K562 (cell line): ENCODE data around the gene ARHGDIB. TPM values are rescaled to one million over a fixed set of nuclear protein-coding genes. Genes with fewer than 3 reads are reported as not detected.

ENCODE experiments used
- ATAC-seq: fragments of 200-7000 bp; cut with Tn5 transposase; 3 replicates; pipeline ENCODE4 v1.9.1; 2020; ENCODE audit warnings: moderate library complexity
- BruUV-seq: library from RNA; stranded (reverse); fragments of 400-500 nt; replicated peaks from 2 replicates; lab custom pipeline; 2021; lab: Mats Ljungman, UMichigan
- CTCF ChIA-PET: fragments of 300-600 bp; formaldehyde crosslinking; extraction: SDS; loops from one replicate; lab custom pipeline; 2021; ENCODE audit warnings: low intra/inter-chr PET ratio; lab: Yijun Ruan, JAX
- POLR2A ChIA-PET: fragments of 300-600, 350-650 bp; sonication (Branson Sonifier 250); formaldehyde crosslinking; extraction: SDS; loops from one replicate; lab custom pipeline; 2021; ENCODE audit warnings: antibody characterized with exemption, inconsistent platforms; lab: Yijun Ruan, JAX
- DNase-seq, 4 experiments: peaks; one replicate each; pipeline versions ENCODE4 v3.0.0 to v3.0.0-alpha.2; 2011 to 2018; ENCODE audit warnings: low spot score in 3 of 4, mixed read lengths in 3 of 4; ENCODE audit errors: extremely low read depth in 1 of 4
- FAIRE-seq: peaks from 2 replicates; lab custom pipeline; 2011; peaks lifted over from hg19 to GRCh38; lab: Jason Lieb, UNC
- H2AFZ ChIP-seq: 2 replicates; pipeline ENCODE4 v1.6.0; 2011; ENCODE audit warnings: low read depth, low read length, control low read depth, inconsistent platforms
- H3K27ac ChIP-seq: fragments of 200-600 bp; 3 replicates; pipeline ENCODE4 v1.8.0; 2011; ENCODE audit warnings: low read depth, mild to moderate bottlenecking, control low read depth, inconsistent platforms, low read length, moderate library complexity, mixed read lengths; ENCODE audit errors: extremely low read depth
- H3K27me3 ChIP-seq, 2 experiments: fragments of 300-600 bp in 1 of 2; 2 replicates in 1 of 2; 3 replicates in 1 of 2; pipeline versions ENCODE4 v1.6.0 to v1.8.0; 2011; ENCODE audit warnings: inconsistent platforms in 2 of 2, low read length in 2 of 2, mild to moderate bottlenecking in 1 of 2, mixed read lengths in 1 of 2, moderate library complexity in 1 of 2; ENCODE audit not compliant: control insufficient read depth in 2 of 2, insufficient read depth in 2 of 2
- H3K36me3 ChIP-seq: fragments of 300-600 bp; 3 replicates; pipeline ENCODE4 v1.8.0; 2011; ENCODE audit warnings: mild to moderate bottlenecking, low read length, inconsistent platforms; ENCODE audit not compliant: control insufficient read depth, insufficient read depth
- H3K4me1 ChIP-seq, 2 experiments: fragments of 200-600 bp in 1 of 2; replicated peaks in 1 of 2; 2 replicates in 1 of 2; 3 replicates in 1 of 2; pipeline versions ENCODE4 v1.5.1 to v1.8.0; 2011; ENCODE audit warnings: inconsistent platforms in 2 of 2, low read length in 2 of 2, mild to moderate bottlenecking in 1 of 2, mixed read lengths in 1 of 2, moderate library complexity in 1 of 2; ENCODE audit not compliant: control insufficient read depth in 2 of 2, insufficient read depth in 2 of 2
- H3K4me2 ChIP-seq: 2 replicates; pipeline ENCODE4 v1.6.1; 2011; ENCODE audit warnings: low read length, control low read depth, inconsistent platforms, mixed read lengths; ENCODE audit not compliant: insufficient read depth
- H3K4me3 ChIP-seq: fragments of 200-600 bp; sonication (generic), shearing (Covaris generic); 2 replicates; pipeline ENCODE4 v1.5.1; 2016; ENCODE audit warnings: control low read depth, inconsistent platforms
- H3K79me2 ChIP-seq: fragments of 200-600 bp; 3 replicates; pipeline ENCODE4 v1.8.0; 2011; ENCODE audit warnings: low read length, inconsistent platforms; ENCODE audit not compliant: control insufficient read depth, insufficient read depth
- H3K9ac ChIP-seq, 2 experiments: 2 replicates each; pipeline versions ENCODE4 v1.6.0 to v1.6.1; 2011; ENCODE audit warnings: low read depth in 2 of 2, low read length in 2 of 2, control low read depth in 1 of 2, inconsistent platforms in 1 of 2, mild to moderate bottlenecking in 1 of 2, mixed read lengths in 1 of 2; ENCODE audit not compliant: insufficient read depth in 1 of 2
- H3K9me1 ChIP-seq: one replicate; pipeline ENCODE4 v1.6.0; 2011; ENCODE audit warnings: inconsistent platforms, mild to moderate bottlenecking, low read length, moderate library complexity; ENCODE audit not compliant: control insufficient read depth, insufficient read depth
- H3K9me3 ChIP-seq: replicated peaks from 2 replicates; pipeline ENCODE4 v1.5.1; 2011; ENCODE audit warnings: low read depth, low read length, inconsistent platforms; ENCODE audit not compliant: control insufficient read depth, insufficient read depth
- H4K20me1 ChIP-seq: replicated peaks from 2 replicates; pipeline ENCODE4 v1.6.1; 2011; ENCODE audit warnings: low read length, inconsistent platforms, mixed read lengths; ENCODE audit not compliant: control insufficient read depth, insufficient read depth
- DLX4 ChIP-seq: fragments of 250-450 bp; sonication (Bioruptor Pico); IDR thresholded peaks from 2 replicates; pipeline ENCODE4 v1.6.1; 2021; ENCODE audit warnings: mild to moderate bottlenecking
- FOXP4 ChIP-seq: sonication (generic); formaldehyde crosslinking; IDR thresholded peaks from 2 replicates; pipeline ENCODE4 v1.8.0; 2022; ENCODE audit warnings: mild to moderate bottlenecking, missing genetic modification reagents, borderline replicate concordance
- NR4A1 ChIP-seq, 2 experiments: fragments of 250-450 bp in 1 of 2; fragments of 450-650 bp in 1 of 2; sonication (Bioruptor Pico) in 1 of 2; IDR thresholded peaks; 2 replicates each; pipeline versions ENCODE4 v1.4.0 to v1.6.1; 2016 to 2020; ENCODE audit warnings: mild to moderate bottlenecking in 2 of 2, missing compliant biosample characterization in 1 of 2, missing genetic modification characterization in 1 of 2, moderate library complexity in 1 of 2
- SFPQ ChIP-seq: fragments of 200-400 bp; formaldehyde crosslinking; IDR thresholded peaks from 2 replicates; pipeline ENCODE4 v1.6.1; 2017; ENCODE audit warnings: mild to moderate bottlenecking, low read depth, low read length, moderate library complexity
- TBL1XR1 ChIP-seq, 2 experiments: IDR thresholded peaks; 2 replicates each; pipeline ENCODE4 v1.6.1; 2012; ENCODE audit warnings: improper control_type of control experiment in 2 of 2, low read length in 2 of 2, mild to moderate bottlenecking in 1 of 2
- ZBTB1 ChIP-seq: sonication (generic); formaldehyde crosslinking; IDR thresholded peaks from 2 replicates; pipeline ENCODE4 v1.8.1; 2023; ENCODE audit warnings: missing genetic modification reagents, low read depth, mild to moderate bottlenecking, borderline replicate concordance
- WGBS: fragments of 100-300 bp; shearing (Covaris generic); methylation state at CpG from one replicate; pipeline ENCODE4 v1.1.6; 2016; ENCODE audit warnings: low coverage, mixed read lengths; ENCODE audit not compliant: insufficient coverage; ENCODE audit errors: missing lambda C conversion rate; 5-methylcytosine and 5-hydroxymethylcytosine counted together
- in situ Hi-C: fragments of 300-500 bp; cut with MboI; formaldehyde crosslinking; loops from 4 replicates; pipeline ENCODE4 v1.15.0; 2018; ENCODE audit warnings: inconsistent platforms, mixed read lengths
- intact Hi-C: fragments of 100-400 bp; cut with micrococcal nuclease; formaldehyde crosslinking; loops from 2 replicates; pipeline ENCODE4 v1.14.2; 2022
- polyA plus RNA-seq, 8 experiments: library from polyadenylated mRNA; depleted of rRNA in 4 of 8; stranded (reverse) in 5 of 8; unstranded in 3 of 8; fragments of >200 nt; fragmentation: Nextera tagmentation in 2 of 8; fragmentation: Illumina TruSeq in 1 of 8; extraction: Ambion mirVana in 2 of 8; extraction: Trizol in 1 of 8; gene quantifications; 2 replicates each; pipeline versions ENCODE4 v1.2.1 to v1.2.3, GENCODE V29; 2011 to 2014; ENCODE audit warnings: inconsistent platforms in 1 of 8, missing spikeins in 1 of 8
- total RNA-seq, 7 experiments: library from RNA; depleted of rRNA in 6 of 7; stranded (reverse); fragments of >200 nt in 6 of 7; fragmentation: Illumina TruSeq in 2 of 7; extraction: Trizol in 2 of 7; gene quantifications; 2 replicates each; pipeline versions ENCODE4 v1.2.1 to v1.2.3, GENCODE V29; 2011 to 2021; ENCODE audit warnings: low replicate concordance in 1 of 7

The ARHGDIB gene
- total and polyA plus RNA-seq, 9 of the 15 experiments (the other 6 are each of a cell fraction or from before 2014, with no cell fraction given): 9.5 to 204 (median 116) TPM

GRCh38 chr12:14920475-14921126, 40.8 kb downstream of the ARHGDIB start:
- POLR2A ChIA-PET: no interaction called here
- no peak for DNase-seq
- Histone ChIP-seq H3K4me2 (no peak overlapping the region), H3K4me3 (no peak overlapping the region), H3K9me3 (no peaks in the 10 kb centered on the region), H3K9me1 (no peaks in the 10 kb centered on the region), H3K4me1 (no peaks in the 10 kb centered on the region; a peak in 1 of 5 replicates), H3K27ac (no peak overlapping the region), H2AFZ (no peak overlapping the region), H3K9ac (no peak overlapping the region), H3K27me3 (no peaks in the 10 kb centered on the region), H3K79me2 (no peaks in the 10 kb centered on the region), H3K36me3 (no peaks in the 10 kb centered on the region), H4K20me1 (no peaks in the 10 kb centered on the region)
- no TSS peak for BruUV-seq
- no peak for TF ChIP-seq ZBTB1 (CRISPR knock-in tag)
- TF ChIP-seq NR4A1 (CRISPR knock-in tag; IDR thresholded peaks at IDR 0.05): no peak
- TF ChIP-seq NR4A1 (tag; IDR thresholded peaks at IDR 0.05): no peak
- TF ChIP-seq TBL1XR1 (IDR thresholded peaks at IDR 0.05; ENCODE audit: low read length in 2 of 2): no peak
- TF ChIP-seq DLX4: no peak
- TF ChIP-seq FOXP4 (CRISPR knock-in tag): no peak
- TF ChIP-seq SFPQ: no peak
- CTCF ChIA-PET: no interaction called here
- WGBS: 4% methylated on average over 7 of the region's 7 CpGs
- in situ Hi-C loops (no loop called here), intact Hi-C loops (loop anchor here (10.0 kb wide), 1 partner anchor 76 kb away; the partner anchor contains the start of gene ART4)
- no peak for FAIRE-seq
- no peak for ATAC-seq
